GM19467 (cell line): ENCODE results near the gene ATF7IP2.
A peak's percentile ranks its signal among the peaks of the same experiment; 100 is the strongest.
"Not testable (repeated sequence)": the region's sequence is repeated elsewhere in the genome, so short reads cannot be mapped to it uniquely, and the experiment has no call there.

Experiments
- ATAC-seq: cut with Tn5 transposase; IDR thresholded peaks from one replicate; pipeline ENCODE4 v1.9.1; 2021; ENCODE audit warnings: mild to moderate bottlenecking, moderate library complexity; ENCODE audit not compliant: unreplicated experiment

ATF7IP2 gene

DNA sequence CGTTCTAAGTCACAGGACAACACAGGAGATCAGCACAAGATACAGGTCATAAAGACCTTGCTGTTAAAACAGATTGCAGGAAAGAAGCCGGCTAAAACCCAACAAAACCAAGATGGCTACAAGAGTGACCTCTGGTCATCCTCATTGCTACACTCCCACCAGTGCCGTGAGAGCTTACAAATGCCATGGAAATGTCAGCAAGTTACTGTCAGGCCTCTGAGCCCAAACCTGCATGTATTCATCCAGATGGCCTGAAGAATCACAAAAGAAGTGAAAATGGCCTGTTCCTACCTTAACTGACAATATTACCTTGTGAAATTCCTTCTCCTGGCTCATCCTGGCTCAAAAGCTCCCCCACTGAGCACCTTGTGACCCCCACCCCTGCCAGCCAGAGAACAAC is 119.4 kb downstream of the ATF7IP2 start:
- ATAC-seq: not testable (repeated sequence)

DNA sequence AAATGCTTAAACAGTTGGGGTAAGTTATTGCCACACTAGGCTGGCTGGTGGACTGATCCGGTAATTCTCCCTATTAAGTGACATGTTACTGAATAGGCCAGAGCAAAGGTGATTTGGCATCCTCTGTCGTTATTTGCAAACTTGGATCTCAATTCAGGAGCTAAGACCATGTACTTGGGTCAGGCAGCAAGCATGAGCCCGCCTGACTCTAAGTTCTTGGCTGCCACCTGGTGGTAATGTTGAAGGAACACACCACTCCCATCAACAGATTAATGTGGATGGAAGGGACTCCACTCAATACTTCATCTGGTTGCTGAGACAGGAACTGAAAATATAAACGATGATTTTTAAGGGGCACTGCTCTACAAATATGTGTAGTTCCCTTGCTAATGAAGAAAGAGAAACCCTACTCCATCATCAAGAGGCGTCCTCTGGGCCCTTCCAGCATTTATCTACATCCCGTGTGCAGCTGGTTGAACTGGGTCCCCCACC is 123.7 kb downstream of the ATF7IP2 start:
- peak; percentile 82 for ATAC-seq

DNA sequence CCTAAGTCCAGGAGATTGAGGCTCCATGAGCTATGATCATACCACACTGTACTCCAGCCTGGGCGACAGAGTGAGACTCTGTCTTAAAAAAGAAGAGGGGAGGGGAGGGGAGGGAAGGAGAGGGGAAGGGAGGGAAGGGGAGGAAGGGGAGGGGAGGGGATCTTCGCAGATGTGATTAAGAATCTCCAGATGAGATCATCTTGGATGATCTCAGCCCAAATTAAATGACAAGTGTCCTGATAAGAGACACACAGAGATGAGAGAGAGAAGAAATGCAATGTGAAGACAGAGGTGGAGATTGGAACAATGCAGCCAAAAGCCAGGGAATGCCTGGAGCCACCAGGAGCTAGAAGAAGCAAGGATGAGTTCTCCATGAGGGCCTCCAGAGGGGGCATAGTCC is 124.4 kb downstream of the ATF7IP2 start:
- ATAC-seq: no peak

DNA sequence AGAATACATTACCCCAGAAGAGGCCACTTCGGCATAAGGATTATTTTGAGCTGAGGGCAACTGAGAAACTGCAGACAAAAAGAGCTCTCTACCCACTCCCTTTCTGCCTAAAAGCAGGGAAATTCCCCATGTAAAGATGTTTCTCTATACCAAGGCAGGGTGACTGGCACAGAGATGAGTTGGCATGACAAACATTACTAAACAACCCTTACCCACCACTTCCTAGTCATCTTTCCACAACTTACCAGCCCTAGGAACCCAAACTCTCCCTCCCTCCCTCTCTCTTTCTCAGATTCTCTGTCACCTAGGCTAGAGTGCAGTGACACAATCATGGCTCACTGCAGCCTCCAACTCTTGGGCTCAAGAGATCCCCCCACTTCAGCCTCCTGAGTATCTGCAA is 126.0 kb downstream of the ATF7IP2 start:
- no peak for ATAC-seq

DNA sequence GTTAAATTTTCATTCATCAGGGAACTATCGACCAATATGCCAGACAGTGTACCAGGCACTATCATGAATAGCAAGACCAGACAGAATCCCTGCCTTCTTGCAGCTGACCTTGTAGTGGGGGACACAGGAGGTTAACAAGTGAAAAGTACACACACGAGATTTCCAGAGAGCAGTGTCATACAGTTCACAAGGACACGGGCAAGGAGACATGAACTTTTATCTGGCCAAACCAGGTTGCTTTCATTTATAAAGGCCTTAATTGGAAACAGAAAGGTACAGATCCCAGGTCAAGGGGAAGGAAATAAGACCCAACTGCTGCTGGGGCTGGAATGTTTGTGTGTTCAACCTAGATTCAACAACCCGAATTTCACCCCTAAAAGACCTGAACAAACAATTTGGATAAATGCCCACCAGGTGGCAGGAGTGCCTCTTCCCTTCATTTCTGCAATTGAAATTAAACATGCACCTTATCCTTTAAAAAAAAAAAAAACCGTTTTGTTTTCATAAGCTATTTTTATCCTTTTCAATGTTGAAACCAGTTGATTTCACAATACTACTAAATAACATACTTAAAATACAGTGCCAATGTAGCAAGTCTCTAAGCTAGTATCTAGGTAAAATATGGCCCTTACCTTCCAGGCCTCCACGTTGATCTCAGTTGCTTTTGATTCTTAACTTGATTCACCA is 128.7 kb downstream of the ATF7IP2 start:
- ATAC-seq: no peak

DNA sequence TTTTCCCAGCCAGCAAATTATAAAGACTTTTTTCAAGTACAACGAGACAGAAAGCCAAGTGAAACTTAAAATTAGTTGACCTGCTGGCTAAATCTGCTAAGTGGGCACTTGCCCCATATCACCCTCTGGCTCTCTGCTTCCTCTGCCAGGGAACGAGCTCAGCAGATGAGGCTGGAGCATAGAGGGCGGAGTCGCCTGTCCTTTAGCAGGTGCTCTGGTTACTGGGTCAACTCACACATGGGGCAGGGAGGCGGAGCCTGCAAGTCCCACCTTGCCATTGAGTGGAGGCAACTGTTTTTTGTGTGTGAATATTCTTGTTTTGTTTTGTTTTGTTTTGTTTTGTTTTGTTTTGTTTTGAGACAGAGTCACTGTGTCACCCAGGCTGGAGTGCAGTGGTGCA is 132.0 kb downstream of the ATF7IP2 start:
- no peak for ATAC-seq

DNA sequence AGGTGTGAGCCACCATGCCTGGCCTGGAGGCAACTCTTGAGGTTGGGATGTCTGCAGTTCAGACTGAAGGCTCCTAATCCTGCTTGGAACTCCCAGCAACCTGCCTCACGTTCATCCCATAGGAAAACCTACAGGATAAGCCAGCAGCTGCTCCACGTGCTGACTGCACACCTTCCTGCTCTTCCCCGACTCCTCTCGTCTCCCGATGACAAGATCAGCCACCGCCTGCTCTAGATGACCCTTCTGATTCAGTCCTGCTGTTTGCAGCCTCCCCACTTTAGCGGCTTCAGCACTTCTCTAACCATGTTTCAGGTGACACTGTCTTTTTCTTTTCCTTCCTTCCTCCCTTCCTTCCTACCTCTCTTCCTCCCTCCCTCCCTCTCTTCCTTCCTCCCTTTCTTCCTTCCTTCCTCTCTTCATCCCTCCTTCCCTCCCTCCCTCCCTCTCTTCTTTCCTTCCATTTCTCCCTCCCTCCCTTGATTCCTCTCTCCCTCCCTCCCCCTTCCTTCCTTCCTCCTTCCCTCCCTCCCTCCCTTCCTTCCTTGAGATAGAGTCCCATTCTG is 132.7 kb downstream of the ATF7IP2 start:
- no peak for ATAC-seq

DNA sequence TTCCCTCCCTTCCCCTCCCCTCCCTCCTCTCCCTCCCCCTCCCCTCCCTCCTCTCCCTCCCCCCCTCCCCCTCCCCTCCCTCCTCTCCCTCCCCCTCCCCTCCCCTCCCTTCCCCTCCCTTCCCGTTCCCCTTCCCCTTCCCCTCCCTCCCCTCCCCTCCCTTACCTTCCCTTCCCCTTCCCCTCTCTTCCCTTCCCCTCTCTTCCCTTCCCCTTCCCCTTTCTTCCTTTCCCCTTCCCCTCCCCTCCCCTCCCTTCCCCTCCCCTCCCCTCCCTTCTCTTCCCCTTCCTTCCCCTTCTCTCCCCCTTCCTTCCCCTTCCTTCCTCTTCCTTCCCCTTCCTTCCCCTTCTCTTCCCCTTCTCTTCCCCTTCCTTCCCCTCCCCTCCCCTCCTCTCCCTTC is 133.4 kb downstream of the ATF7IP2 start:
- ATAC-seq: no peak

DNA sequence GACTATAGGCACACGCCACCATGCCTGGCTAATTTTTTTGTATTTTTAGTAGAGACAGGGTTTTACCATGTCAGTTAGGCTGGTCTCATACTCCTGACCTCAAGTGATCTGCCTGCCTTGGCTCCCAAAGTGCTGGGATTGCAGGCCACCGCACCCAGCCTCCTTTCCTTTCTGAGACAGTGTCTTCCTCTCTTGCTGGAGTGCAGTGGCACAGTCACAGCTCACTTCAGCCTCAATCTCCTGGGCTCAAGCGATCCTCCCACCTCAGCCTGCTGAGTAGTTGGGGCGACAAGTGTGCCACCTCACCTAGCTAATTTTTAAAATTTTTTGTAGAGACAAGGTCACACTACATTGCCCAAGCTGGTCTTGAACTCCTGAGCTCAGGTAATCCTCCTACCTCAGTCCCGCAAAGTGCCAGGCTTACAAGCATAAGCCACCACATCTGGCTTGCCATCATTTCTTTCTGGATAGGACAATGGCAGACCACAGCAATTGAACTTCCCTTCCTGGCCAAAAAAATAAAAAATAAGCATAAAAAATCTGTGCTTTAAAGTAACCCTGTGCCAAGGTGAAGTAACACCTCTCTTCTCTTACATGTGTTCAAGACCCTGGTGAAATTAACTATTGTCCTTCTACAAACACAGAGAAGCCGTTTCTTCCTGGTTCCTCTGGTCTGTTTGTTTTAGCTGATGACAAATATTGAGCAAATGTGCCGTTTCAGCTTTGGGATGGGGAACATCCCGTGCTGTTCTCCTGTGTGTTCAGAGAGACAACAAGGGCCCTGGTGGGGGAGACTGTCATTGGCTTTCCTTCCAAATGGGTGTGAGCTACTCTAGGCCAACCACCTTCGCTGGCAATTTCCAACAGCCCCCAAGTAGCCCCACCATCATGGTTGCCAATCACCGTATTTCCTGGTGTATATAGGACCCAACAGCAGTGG is 134.3 kb downstream of the ATF7IP2 start:
- no peak for ATAC-seq

DNA sequence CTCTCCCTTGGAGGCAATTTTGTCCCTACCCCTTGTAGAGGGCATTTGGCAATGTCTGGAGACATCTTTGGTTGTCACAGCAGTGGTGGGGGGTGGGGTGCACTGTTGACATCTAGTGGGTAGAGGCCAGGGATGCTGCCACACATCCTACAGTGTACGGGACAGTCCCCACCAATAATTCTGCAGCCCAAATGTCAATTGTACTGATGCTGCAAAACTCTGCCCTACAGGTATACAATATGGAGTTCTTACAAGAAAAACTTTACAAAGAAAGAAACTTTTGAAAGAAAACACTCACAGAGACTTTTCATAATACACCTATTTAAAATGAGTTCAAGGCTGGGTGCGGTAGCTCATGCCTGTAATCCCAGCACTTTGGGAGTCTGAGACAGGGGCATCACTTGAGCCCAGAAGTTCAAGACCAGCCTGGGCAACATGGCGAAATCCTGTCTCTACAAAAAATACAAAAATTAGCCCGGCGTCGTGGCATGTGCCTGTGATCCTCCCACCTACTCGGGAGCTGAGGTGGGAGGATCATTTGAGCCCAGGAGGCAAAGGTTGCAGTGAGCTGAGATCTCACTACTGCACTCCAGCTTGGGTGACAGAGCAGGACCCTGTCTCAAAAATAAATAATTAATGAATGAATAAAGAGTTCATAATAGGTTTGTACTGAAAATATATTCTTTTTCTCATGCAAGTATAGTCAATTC is 135.2 kb downstream of the ATF7IP2 start:
- no peak for ATAC-seq

DNA sequence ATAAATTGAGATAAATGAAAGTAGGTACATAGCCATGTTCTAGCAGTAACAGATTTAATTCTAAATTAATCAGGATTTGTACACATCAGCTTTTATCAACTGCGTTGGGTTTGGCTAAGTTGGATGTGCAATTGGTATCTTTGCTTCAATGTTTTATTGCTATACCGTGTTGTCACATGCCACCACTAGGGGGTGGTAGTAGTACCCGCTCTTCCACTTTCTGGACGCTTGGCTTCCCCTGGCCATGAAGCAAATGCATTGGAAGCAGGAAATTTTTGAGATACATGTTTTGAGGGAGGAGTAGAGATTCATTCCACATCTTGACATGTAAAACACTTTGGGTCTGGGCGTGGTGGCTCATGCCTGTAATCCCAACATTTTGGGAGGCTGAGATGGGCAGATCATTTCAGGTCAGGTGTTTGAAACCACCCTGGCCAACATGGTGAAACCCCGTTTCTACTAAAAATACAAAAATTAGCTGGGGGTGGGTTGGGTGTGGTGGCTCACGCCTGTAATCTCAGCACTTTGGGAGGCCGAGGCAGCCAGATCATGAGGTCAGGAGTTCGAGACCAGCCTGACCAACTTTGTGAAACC is 135.9 kb downstream of the ATF7IP2 start:
- ATAC-seq: no peak

DNA sequence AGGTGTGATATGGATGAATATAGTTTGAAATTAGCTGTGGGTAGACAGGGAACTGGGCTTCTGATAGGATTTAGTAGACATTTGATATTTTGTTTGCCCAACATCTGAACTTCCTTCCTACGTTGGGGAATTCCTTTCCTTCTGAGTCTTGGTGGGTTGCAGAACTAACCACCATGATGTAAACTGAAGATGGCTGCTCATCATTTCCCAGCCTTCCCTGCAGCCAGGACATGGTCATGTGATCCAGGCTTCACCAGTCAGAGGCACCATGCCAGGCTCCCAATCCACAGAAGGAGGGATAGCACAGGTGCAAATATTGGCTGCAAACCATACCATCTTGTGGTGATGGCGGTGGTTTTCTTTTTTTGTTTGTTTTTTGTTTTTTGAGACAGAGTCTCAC is 137.1 kb downstream of the ATF7IP2 start:
- no peak for ATAC-seq

DNA sequence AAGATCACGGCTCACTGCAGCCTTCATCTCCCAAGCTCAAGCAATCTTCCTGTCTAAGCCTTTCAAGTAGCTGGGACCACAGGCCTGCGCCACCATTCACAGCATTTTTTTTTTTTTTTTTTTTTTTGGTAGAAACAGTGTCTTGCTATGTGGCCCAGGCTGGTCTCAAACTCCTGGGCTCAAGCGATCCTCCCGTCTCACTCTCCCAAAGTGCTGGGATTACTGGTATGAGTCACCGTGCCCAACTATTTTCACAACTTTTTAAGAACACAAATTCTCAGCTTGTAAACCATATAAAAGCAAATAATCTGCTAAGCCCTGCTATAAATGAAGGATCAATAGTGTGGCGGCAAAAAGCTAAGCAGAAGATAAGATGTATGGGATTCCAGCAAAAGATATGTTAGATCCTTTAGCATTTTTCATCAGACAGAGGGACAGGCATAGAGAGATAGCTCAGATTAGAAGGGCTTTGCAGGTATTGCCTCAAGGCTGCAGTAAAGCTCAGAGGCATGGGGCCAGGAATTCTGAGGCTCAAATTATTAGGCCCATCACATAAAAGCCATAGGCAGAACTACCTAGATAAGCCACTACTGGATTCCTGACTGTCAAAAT is 139.5 kb downstream of the ATF7IP2 start:
- ATAC-seq: no peak

DNA sequence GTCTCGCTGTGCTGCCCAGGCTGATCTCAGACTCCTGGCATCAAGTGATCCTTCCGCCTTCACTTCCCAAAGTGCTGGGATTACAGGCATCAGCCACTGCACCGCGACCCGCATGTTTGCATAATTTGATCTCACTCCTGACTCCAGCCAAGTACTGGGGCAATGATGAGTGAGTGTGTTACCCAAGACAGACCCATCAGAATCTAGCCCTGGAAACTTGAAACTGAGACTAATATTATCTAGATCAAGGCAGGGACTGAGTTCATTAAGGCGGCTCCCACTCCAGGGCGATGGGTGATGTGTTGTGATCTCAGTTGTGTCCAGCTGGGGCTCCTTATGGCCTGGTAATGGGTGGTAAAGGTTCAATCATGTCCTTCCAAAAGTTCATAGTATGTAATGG is 141.1 kb downstream of the ATF7IP2 start:
- ATAC-seq: no peak

DNA sequence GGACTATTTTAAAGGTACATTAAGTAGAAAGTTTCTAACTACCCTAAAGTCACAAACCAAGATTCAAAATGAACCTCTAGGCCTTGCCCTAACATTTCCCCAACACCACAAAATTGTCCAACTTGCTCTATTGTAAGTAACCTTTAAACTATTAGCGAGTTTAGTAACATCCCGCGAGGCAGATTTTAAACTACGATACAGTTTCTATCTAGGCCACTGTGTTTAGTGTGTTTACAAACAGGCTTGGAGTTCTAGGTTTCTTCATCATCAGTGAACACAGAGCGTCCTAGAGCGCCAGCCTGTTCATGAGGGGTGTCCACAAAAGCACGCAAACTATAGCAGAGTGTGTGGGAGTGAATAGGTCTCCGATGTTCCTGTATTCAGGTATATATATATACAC is 142.8 kb downstream of the ATF7IP2 start:
- no peak for ATAC-seq

DNA sequence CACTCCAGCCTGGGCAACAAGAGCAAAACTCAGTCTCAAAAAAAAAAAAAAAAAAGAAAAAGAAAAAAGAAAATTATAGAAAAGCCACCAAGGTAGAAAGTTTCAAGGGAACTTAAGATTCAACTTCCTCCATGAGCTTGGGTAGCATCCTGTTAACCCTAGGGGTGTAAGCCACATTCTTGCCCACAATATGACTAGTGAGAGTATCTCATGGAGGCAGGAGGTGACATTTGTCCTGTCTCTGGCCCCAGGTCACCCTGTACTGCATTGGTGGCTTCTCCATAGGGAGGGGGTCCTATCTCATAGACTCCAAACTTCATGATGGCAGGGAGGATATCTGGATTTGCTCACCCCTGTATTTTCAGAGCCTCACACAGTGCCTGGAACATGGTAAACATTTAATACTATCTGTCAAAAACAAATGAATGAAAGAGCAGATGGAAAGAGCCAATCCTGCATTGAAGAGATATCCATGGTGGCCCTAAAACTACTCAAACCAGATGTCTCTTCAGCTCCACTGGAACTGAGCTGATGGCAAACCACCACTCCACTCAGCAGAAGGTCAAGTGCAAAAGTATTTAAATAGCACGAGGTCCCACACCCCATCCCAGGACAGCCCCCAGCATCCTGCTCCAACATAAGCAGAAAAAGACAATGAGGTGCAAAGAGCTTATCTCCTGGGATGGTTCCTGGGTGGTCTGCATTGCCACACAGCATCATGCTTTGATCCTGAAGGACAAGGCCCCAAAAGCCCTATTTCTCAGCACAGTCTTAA is 144.2 kb downstream of the ATF7IP2 start:
- ATAC-seq: no peak

DNA sequence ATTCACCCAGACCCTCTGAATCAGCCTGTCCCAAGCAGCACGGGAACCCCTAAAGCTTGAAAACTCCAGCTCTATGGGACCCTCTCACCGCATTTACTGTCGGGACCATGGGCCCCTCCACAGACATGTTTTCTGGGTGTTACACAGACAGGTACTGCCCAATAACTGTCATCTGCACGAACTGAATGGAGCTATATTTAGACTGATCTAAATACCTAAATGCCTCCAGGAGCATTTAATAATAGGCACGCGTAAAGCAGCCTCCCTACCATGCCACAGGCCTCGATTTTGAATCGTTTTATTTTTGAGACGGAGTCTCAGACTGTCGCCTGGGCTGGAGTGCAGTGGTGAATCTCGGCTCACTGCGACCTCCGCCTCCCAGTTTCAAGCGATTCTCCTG is 144.8 kb downstream of the ATF7IP2 start:
- ATAC-seq: no peak

DNA sequence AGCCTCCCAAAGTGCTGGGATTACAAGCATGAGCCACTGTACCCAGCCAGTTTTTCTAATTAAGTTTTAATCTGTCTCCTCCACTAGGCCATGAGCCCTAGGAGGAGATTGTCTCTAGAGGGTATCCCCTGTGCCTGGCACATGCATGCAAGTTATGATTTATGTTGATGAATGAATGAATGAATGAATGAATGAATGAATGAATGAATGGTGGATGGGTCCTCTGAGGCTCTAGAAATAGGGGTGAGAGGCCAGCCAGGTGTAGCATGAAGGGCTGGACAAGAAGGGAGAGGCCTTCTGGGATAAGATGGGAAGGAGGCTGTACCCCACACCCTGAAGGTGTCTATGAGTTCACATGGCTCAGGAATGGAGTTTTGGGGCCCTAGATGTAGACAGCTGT is 145.7 kb downstream of the ATF7IP2 start:
- no peak for ATAC-seq
